Smooth muscle cell (in vitro differentiated cells): ENCODE measurements around the gene TNFAIP8. TPM values are rescaled to one million over a fixed set of nuclear protein-coding genes. Genes with fewer than 3 reads are reported as not detected.
A peak's percentile ranks its signal among the peaks of the same experiment; 100 is the strongest.

ENCODE experiments used
- DNase-seq: peaks from one replicate; lab custom pipeline; 2025; ENCODE audit not compliant: unreplicated experiment; lab: John Stamatoyannopoulos, UW
- H2AFZ ChIP-seq: fragments of 200-600 bp; sonication (generic); 2 replicates; pipeline ENCODE4 v1.6.0; 2016; ENCODE audit warnings: antibody characterized with exemption, low read depth, mild to moderate bottlenecking
- H3F3A ChIP-seq: fragments of 200-600 bp; sonication (generic); 2 replicates; pipeline ENCODE4 v1.6.0; 2017; ENCODE audit warnings: antibody characterized with exemption, low read depth
- H3K27ac ChIP-seq: fragments of 200-600 bp; sonication (generic); 2 replicates; pipeline ENCODE4 v1.5.1; 2016; ENCODE audit warnings: low read depth, mild to moderate bottlenecking
- H3K27me3 ChIP-seq: fragments of 200-600 bp; sonication (generic); 2 replicates; pipeline ENCODE4 v1.6.1; 2016; ENCODE audit warnings: low read depth, mild to moderate bottlenecking
- H3K36me3 ChIP-seq: fragments of 200-600 bp; sonication (generic); 2 replicates; pipeline ENCODE4 v1.5.1; 2016; ENCODE audit warnings: low read depth
- H3K4me1 ChIP-seq: fragments of 200-600 bp; sonication (generic); 2 replicates; pipeline ENCODE4 v1.5.1; 2016; ENCODE audit warnings: low read depth
- H3K4me2 ChIP-seq: fragments of 200-600 bp; sonication (generic); 2 replicates; pipeline ENCODE4 v1.6.0; 2016; ENCODE audit warnings: mild to moderate bottlenecking
- H3K4me3 ChIP-seq: fragments of 200-600 bp; sonication (generic); 2 replicates; pipeline ENCODE4 v1.5.1; 2016; ENCODE audit warnings: mild to moderate bottlenecking
- H3K79me2 ChIP-seq: fragments of 200-600 bp; sonication (generic); 2 replicates; pipeline ENCODE4 v1.6.0; 2016; ENCODE audit warnings: low read depth, mild to moderate bottlenecking
- H3K9ac ChIP-seq: fragments of 200-600 bp; sonication (generic); 2 replicates; pipeline ENCODE4 v1.6.0; 2016; ENCODE audit warnings: low read depth
- H3K9me3 ChIP-seq: fragments of 200-600 bp; sonication (generic); replicated peaks from 2 replicates; pipeline ENCODE4 v1.5.1; 2016; ENCODE audit warnings: low read depth
- H4K20me1 ChIP-seq: fragments of 200-600 bp; sonication (generic); 2 replicates; pipeline ENCODE4 v1.6.0; 2016; ENCODE audit warnings: low read depth
- CTCF ChIP-seq: fragments of 200-600 bp; sonication (generic); IDR thresholded peaks from 2 replicates; pipeline ENCODE4 v1.5.1; 2017; ENCODE audit warnings: borderline replicate concordance, mild to moderate bottlenecking, antibody characterized with exemption; ENCODE audit not compliant: insufficient read depth, poor library complexity, severe bottlenecking
- WGBS: methylation state at CpG from one replicate; pipeline ENCODE4 v1.1.7; 2016; ENCODE audit warnings: low lambda C conversion rate; 5-methylcytosine and 5-hydroxymethylcytosine counted together
- polyA plus RNA-seq: library from polyadenylated mRNA; unstranded; fragments of >200 nt; fragmentation: Nextera tagmentation; extraction: Ambion mirVana; gene quantifications from 2 replicates; pipeline ENCODE4 v1.2.1, GENCODE V29; 2016
- total RNA-seq: library from RNA; depleted of rRNA; stranded (reverse); fragments of >200 nt; gene quantifications from 2 replicates; pipeline ENCODE4 v1.2.3, GENCODE V29; 2014

The TNFAIP8 gene
- total and polyA plus RNA-seq, 2 experiments from 2014 or later: 15.7 to 81.2 TPM

- peak overlapping the region; percentile 32 for H3K4me2 ChIP-seq
- peak overlapping the region; percentile 4 for H3K27ac ChIP-seq
- H3F3A ChIP-seq: peaks cover 14% of the 10 kb centered on the region
- TF ChIP-seq CTCF: no peak
- no peak overlapping the region for H3K9ac ChIP-seq
- DNase-seq: no peak
- H3K9me3 ChIP-seq: no peaks in the 10 kb centered on the region
- no peaks in the 10 kb centered on the region for H3K27me3 ChIP-seq
- H3K79me2 ChIP-seq: peaks cover 89% of the 10 kb centered on the region
- no peak overlapping the region for H3K4me3 ChIP-seq
- H2AFZ ChIP-seq: no peak overlapping the region
- H4K20me1 ChIP-seq: peaks cover 93% of the 10 kb centered on the region
- 48% methylated on average over 3 of the region's 3 CpGs for WGBS
- peaks cover 23% of the 10 kb centered on the region for H3K4me1 ChIP-seq
- H3K36me3 ChIP-seq: no peaks in the 10 kb centered on the region
These were observed 10.2 kb downstream of the TNFAIP8 start for GRCh38 chr5:119365847-119366539.

DNA sequence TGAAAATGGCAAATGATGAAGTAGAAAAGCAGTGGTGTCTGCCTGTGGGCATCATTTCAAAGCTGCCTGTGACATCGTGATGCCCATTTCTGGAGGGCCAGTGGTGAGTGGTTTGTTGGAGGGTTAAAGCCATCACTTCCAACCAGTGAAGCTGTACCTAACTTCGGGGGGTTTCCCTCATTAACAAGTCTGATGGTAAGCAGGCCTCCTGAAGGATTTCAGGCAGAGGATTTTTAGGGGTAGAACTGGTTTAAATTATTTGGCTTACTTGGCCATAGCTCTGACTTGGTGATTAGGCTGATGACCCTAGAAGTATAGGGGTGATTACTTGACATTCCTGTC lies 10.7 kb downstream of the TNFAIP8 start:
- WGBS: 70% methylated on average over 2 of the region's 2 CpGs

DNA sequence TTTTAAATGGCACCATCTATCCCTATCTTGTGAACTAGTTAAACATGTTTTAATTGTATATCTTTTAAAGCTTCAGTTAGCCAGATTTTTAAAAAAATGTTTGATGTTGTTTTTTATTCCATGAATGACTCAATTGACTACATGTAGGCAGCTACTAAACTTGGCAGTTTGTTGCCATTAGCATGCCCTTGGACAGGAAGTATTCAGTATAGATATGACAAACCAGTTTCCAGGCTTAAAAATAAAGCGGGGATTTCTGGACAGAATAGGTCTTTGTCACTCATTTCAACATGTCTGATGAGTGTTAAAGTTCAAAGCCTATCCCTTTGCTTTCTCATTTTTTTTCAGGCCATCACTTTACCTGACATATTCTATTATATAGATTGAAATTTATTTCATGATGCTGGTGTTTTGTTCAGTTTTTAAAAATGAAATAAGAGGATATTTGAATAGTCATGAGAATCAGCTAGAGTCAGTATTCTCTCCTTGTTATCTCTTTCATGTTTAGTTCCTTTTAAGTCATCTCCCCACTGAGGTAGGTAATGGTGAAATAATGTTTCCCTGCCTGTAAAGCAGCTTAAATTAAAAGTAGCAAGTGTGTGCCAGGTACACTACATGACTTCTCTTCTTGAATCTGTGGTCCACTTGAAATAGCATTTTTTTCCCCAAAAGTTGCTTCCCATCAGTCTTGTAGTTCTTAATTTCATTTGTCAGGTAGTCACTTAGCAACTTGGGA lies 11.9 kb downstream of the TNFAIP8 start:
- Histone ChIP-seq H3K9me3 (no peaks in the 10 kb centered on the region), H3K4me3 (no peak overlapping the region), H3K27ac (peak overlapping the region; percentile 51), H3F3A (peaks cover 4% of the 10 kb centered on the region), H3K36me3 (no peaks in the 10 kb centered on the region), H3K79me2 (peaks cover 95% of the 10 kb centered on the region), H3K4me2 (peak overlapping the region; percentile 42), H3K4me1 (peaks cover 15% of the 10 kb centered on the region), H4K20me1 (peaks cover 81% of the 10 kb centered on the region), H3K27me3 (no peaks in the 10 kb centered on the region), H2AFZ (no peak overlapping the region), H3K9ac (no peak overlapping the region)
- DNase-seq: no peak
- TF ChIP-seq CTCF: no peak
- WGBS: 10% methylated on average over 1 of the region's 1 CpG

More for the DNA sequence above, 10.7 kb downstream of the TNFAIP8 start:
- H3F3A ChIP-seq: peaks cover 9% of the 10 kb centered on the region
- no peaks in the 10 kb centered on the region for H3K9me3 ChIP-seq
- peak overlapping the region; percentile 32 for H3K4me2 ChIP-seq
- H3K4me3 ChIP-seq: no peak overlapping the region
- no peak overlapping the region for H2AFZ ChIP-seq
- H4K20me1 ChIP-seq: peaks cover 92% of the 10 kb centered on the region
- peaks cover 18% of the 10 kb centered on the region for H3K4me1 ChIP-seq
- TF ChIP-seq CTCF: no peak
- peaks cover 94% of the 10 kb centered on the region for H3K79me2 ChIP-seq
- H3K9ac ChIP-seq: no peak overlapping the region
- H3K36me3 ChIP-seq: no peaks in the 10 kb centered on the region
- no peak overlapping the region for H3K27ac ChIP-seq
- no peaks in the 10 kb centered on the region for H3K27me3 ChIP-seq
- no peak for DNase-seq
